H1 (cell line): Measurements from ENCODE around the gene PPARA. TPM values are rescaled to one million over a fixed set of nuclear protein-coding genes. Genes with fewer than 3 reads are reported as not detected.

Source experiments
- CTCF ChIA-PET: fragments of 300-600 bp; sonication (Branson Sonifier 250); formaldehyde crosslinking; loops from one replicate; lab custom pipeline; 2021; ENCODE audit not compliant: partially characterized antibody; lab: Charles Lee
- POLR2A ChIA-PET: fragments of 300-600 bp; sonication (Branson Sonifier 250); formaldehyde crosslinking; loops from one replicate; lab custom pipeline; 2021; ENCODE audit warnings: inconsistent platforms; ENCODE audit not compliant: partially characterized antibody; lab: Charles Lee
- DNase-seq, 2 experiments: peaks; one replicate each; pipeline versions ENCODE4 v3.0.0 to v3.0.0-alpha.2; 2010 to 2022; ENCODE audit warnings: low spot score in 2 of 2, low read depth in 1 of 2, mixed read lengths in 1 of 2
- FAIRE-seq: peaks from 2 replicates; lab custom pipeline; 2011; peaks lifted over from hg19 to GRCh38; lab: Jason Lieb, UNC
- H2AFZ ChIP-seq: 2 replicates; pipeline ENCODE4 v1.8.1; 2012; ENCODE audit warnings: low read length, inconsistent platforms
- H2AK5ac ChIP-seq: 2 replicates; pipeline ENCODE4 v1.6.1; 2013; ENCODE audit warnings: low read depth, low read length
- H2BK120ac ChIP-seq: replicated peaks from 2 replicates; pipeline ENCODE3; 2013; ENCODE audit warnings: low read depth, low read length, inconsistent platforms
- H2BK12ac ChIP-seq: 2 replicates; pipeline ENCODE4 v1.6.1; 2013; ENCODE audit warnings: low read depth, low read length
- H2BK15ac ChIP-seq: 2 replicates; pipeline ENCODE4 v1.6.1; 2013; ENCODE audit warnings: low read length
- H2BK20ac ChIP-seq: 2 replicates; pipeline ENCODE4 v1.6.1; 2013; ENCODE audit warnings: low read length
- H2BK5ac ChIP-seq: 2 replicates; pipeline ENCODE4 v1.6.1; 2013; ENCODE audit warnings: low read depth, low read length
- H3K14ac ChIP-seq: 2 replicates; pipeline ENCODE4 v1.6.1; 2013; ENCODE audit warnings: inconsistent platforms; ENCODE audit not compliant: insufficient read length
- H3K18ac ChIP-seq: 2 replicates; pipeline ENCODE4 v1.6.1; 2013; ENCODE audit warnings: low read length; ENCODE audit errors: extremely low read depth
- H3K23ac ChIP-seq: 2 replicates; pipeline ENCODE4 v1.6.1; 2013; ENCODE audit warnings: inconsistent platforms; ENCODE audit not compliant: insufficient read length
- H3K23me2 ChIP-seq: 2 replicates; pipeline ENCODE4 v1.6.1; 2013; ENCODE audit warnings: low read depth, low read length
- H3K27ac ChIP-seq: 2 replicates; pipeline ENCODE4 v1.6.1; 2011; ENCODE audit warnings: low read depth, low read length, inconsistent platforms
- H3K27me3 ChIP-seq, 4 experiments: replicated peaks in 1 of 4; 1 replicate in 1 of 4; 2 replicates in 3 of 4; pipeline versions ENCODE4 v1.6.1 to v1.8.1; 2011 to 2013; ENCODE audit warnings: low read length in 3 of 4, mild to moderate bottlenecking in 3 of 4, inconsistent platforms in 2 of 4, mixed read lengths in 2 of 4, moderate library complexity in 1 of 4; ENCODE audit not compliant: control insufficient read depth in 3 of 4, insufficient read depth in 3 of 4; ENCODE audit errors: extremely low read depth in 1 of 4
- H3K36me3 ChIP-seq, 4 experiments: 2 replicates each; pipeline versions ENCODE4 v1.6.1 to v1.8.1; 2011 to 2013; ENCODE audit warnings: mild to moderate bottlenecking in 4 of 4, low read length in 3 of 4, moderate library complexity in 2 of 4, control low read depth in 1 of 4, inconsistent platforms in 1 of 4; ENCODE audit not compliant: insufficient read depth in 4 of 4, control insufficient read depth in 2 of 4
- H3K4ac ChIP-seq: replicated peaks from 2 replicates; pipeline ENCODE3; 2013; ENCODE audit warnings: low read length, low read depth, mixed read lengths, inconsistent platforms; ENCODE audit not compliant: insufficient read length
- H3K4me1 ChIP-seq, 4 experiments: replicated peaks in 1 of 4; 1 replicate in 1 of 4; 2 replicates in 3 of 4; pipeline versions ENCODE4 v1.6.1 to v1.8.1; 2011 to 2013; ENCODE audit warnings: low read length in 3 of 4, inconsistent platforms in 2 of 4, mixed read lengths in 1 of 4; ENCODE audit not compliant: insufficient read depth in 4 of 4, control insufficient read depth in 3 of 4
- H3K4me2 ChIP-seq, 2 experiments: 2 replicates each; pipeline versions ENCODE4 v1.6.1 to v1.8.1; 2011 to 2013; ENCODE audit warnings: low read depth in 2 of 2, low read length in 2 of 2, control low read depth in 1 of 2, inconsistent platforms in 1 of 2, mild to moderate bottlenecking in 1 of 2; ENCODE audit not compliant: insufficient read depth in 1 of 2
- H3K4me3 ChIP-seq, 4 experiments: fragments of 200-600, 300-600 bp in 1 of 4; sonication (generic), shearing (Covaris generic), sonication (Bioruptor Twin) in 1 of 4; 2 replicates each; pipeline versions ENCODE4 v1.5.1 to v1.8.1; 2011 to 2016; ENCODE audit warnings: low read length in 4 of 4, low read depth in 3 of 4, control low read depth in 2 of 4, inconsistent platforms in 2 of 4, mild to moderate bottlenecking in 2 of 4, mixed read lengths in 1 of 4, moderate library complexity in 1 of 4; ENCODE audit not compliant: insufficient read depth in 2 of 4; ENCODE audit errors: extremely low read depth in 1 of 4
- H3K56ac ChIP-seq: replicated peaks from 2 replicates; pipeline ENCODE3; 2013; ENCODE audit warnings: low read depth, mild to moderate bottlenecking, mixed read lengths, low read length, inconsistent platforms; ENCODE audit not compliant: insufficient read length
- H3K79me1 ChIP-seq: 2 replicates; pipeline ENCODE4 v1.6.1; 2013; ENCODE audit warnings: low read depth, low read length, control low read depth
- H3K79me2 ChIP-seq, 2 experiments: 2 replicates each; pipeline versions ENCODE4 v1.6.1 to v1.8.1; 2012 to 2013; ENCODE audit warnings: low read length in 2 of 2, mild to moderate bottlenecking in 2 of 2, inconsistent platforms in 1 of 2; ENCODE audit not compliant: insufficient read depth in 2 of 2, control insufficient read depth in 1 of 2
- H3K9ac ChIP-seq, 4 experiments: replicated peaks in 1 of 4; 1 replicate in 1 of 4; 2 replicates in 3 of 4; pipeline versions ENCODE4 v1.6.1 to v1.8.1; 2011 to 2013; ENCODE audit warnings: low read depth in 3 of 4, low read length in 3 of 4, control low read depth in 2 of 4, mild to moderate bottlenecking in 2 of 4, moderate library complexity in 2 of 4, inconsistent platforms in 1 of 4; ENCODE audit errors: extremely low read depth in 1 of 4
- H3K9me3 ChIP-seq, 2 experiments: 2 replicates each; pipeline versions ENCODE4 v1.6.1 to v1.8.1; 2012 to 2013; ENCODE audit warnings: mild to moderate bottlenecking in 2 of 2, moderate library complexity in 2 of 2, control low read depth in 1 of 2, inconsistent platforms in 1 of 2, low read depth in 1 of 2, low read length in 1 of 2, mixed read lengths in 1 of 2; ENCODE audit not compliant: insufficient read depth in 2 of 2
- H4K20me1 ChIP-seq, 2 experiments: replicated peaks in 1 of 2; 2 replicates each; pipeline versions ENCODE3 to v1.8.1; 2011 to 2013; ENCODE audit warnings: inconsistent platforms in 2 of 2, low read length in 2 of 2, mild to moderate bottlenecking in 1 of 2; ENCODE audit not compliant: insufficient read depth in 2 of 2, control insufficient read depth in 1 of 2
- H4K5ac ChIP-seq: 2 replicates; pipeline ENCODE4 v1.6.1; 2013; ENCODE audit warnings: low read length, low read depth, mixed read lengths, inconsistent platforms; ENCODE audit not compliant: insufficient read length
- H4K8ac ChIP-seq: 2 replicates; pipeline ENCODE4 v1.8.0; 2013; ENCODE audit warnings: mild to moderate bottlenecking, moderate library complexity, low read length, inconsistent platforms; ENCODE audit not compliant: insufficient read depth; ENCODE audit errors: extremely low read depth
- H4K91ac ChIP-seq: replicated peaks from 2 replicates; pipeline ENCODE3; 2013; ENCODE audit warnings: low read length, mixed read lengths, inconsistent platforms; ENCODE audit not compliant: insufficient read length
- KDM1A ChIP-seq: fragments of 200-600, 300-600 bp; sonication (generic); IDR thresholded peaks from 2 replicates; pipeline ENCODE4 v1.7.1; 2016; ENCODE audit warnings: mild to moderate bottlenecking, low read length, borderline replicate concordance
- POU5F1 ChIP-seq: IDR thresholded peaks from 2 replicates; pipeline ENCODE4 v1.6.1; 2011; ENCODE audit warnings: low read depth, mild to moderate bottlenecking, low read length, moderate library complexity
- WGBS, 2 experiments: shearing (Covaris generic) in 1 of 2; methylation state at CpG; one replicate each; pipeline versions ENCODE4 v1.1.6 to v1.1.7; 2013 to 2015; ENCODE audit warnings: low lambda C conversion rate in 2 of 2, mixed read lengths in 2 of 2, inconsistent platforms in 1 of 2, low coverage in 1 of 2, missing lambda C conversion rate in 1 of 2; ENCODE audit not compliant: insufficient replicate concordance in 2 of 2, insufficient coverage in 1 of 2, insufficient read length in 1 of 2; ENCODE audit errors: extremely low coverage in 1 of 2, missing lambda C conversion rate in 1 of 2; 5-methylcytosine and 5-hydroxymethylcytosine counted together
- polyA plus RNA-seq, 7 experiments: library from polyadenylated mRNA; depleted of rRNA in 3 of 7; stranded (reverse) in 5 of 7; unstranded in 2 of 7; fragments of >200 nt in 5 of 7; fragments of 200-250 nt in 2 of 7; gene quantifications; 1 replicate in 5 of 7; 2 replicates in 1 of 7; 4 replicates in 1 of 7; pipeline versions ENCODE4 v1.2.1 to v1.2.3, GENCODE V29; 2011 to 2013; ENCODE audit warnings: missing spikeins in 2 of 7, mixed read lengths in 2 of 7
- total RNA-seq: library from RNA; stranded (reverse); fragmentation: NEBNext Ultra II Directional; extraction: Animal tissue kit (Norgen Biotek cat#: 25700); gene quantifications from 2 replicates; pipeline ENCODE4 v1.2.1, GENCODE V29; 2021
- TF ChIP-seq, protein P1 (sequence below): IDR thresholded peaks from 2 replicates; pipeline ENCODE4 v1.6.1; 2011; ENCODE audit warnings: low read depth, mild to moderate bottlenecking, low read length; ENCODE audit not compliant: insufficient read depth

The PPARA gene
- total and polyA plus RNA-seq, 2 of the 8 experiments (the other 6 are each of a cell fraction or from before 2014, with no cell fraction given): 3.1 to 8.2 TPM

DNA sequence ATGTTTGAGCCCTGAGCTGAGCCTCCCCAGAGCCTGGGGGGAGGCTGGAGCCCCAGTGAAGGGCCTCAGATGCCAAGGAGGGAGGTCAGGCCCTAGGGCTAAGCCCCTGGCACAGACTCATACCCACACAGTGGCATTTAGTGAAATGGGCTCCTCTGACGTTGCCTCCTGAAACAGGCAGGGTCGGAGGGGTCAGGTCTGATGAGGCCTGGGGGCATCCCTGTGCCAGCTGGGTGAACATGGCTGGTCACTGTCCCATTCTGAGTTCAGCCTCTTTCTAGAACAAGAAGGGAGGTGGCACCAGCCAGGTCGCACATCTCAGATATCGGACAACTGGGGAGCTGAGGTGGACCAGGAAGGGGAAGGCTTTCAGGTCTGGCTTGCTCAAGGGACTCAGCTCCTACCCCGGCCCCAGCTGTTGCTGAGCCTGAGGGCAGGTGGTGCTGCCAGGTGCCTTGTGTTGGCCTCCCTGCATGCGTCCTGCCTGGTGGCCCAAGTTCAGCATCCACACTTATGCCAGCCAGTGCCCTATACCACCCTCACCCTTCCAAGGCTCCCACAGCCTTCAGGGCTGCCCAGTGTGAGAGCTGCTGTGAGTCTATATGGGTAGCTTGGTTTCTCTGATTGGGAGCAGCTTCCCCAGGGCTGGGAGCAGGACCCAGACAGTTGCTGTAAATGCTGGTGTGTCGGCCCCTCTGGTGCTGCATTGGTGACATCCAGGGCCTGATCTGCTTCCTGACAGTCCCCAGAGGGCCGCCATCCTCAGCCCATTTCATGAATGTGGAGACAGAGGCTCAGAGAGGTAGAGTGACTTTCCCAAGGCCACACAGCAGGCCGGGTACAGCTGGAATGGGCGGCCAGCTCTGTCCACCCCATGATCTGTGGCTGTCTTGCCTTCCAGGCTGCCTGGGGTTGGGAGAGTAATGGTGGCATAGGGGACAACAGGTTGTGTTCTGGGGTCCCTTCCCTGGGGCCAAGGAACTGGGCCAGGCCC lies 32.8 kb upstream of the PPARA start:
- 81% methylated on average over 10 of the region's 10 CpGs; no CpG with 5 or more reads in 1 of the 2 experiments for WGBS, 2 experiments
- POLR2A ChIA-PET: interaction anchor here (1.2 to 1.5 kb wide), 3 partner anchors 113 to 123 kb away, joined by 3 to 4 read pairs (median 4); no protein-coding TSS in a partner anchor
- peak overlapping the region; percentile 43; the same call in 1 of the 2 replicates for H2AK5ac ChIP-seq

More for the DNA sequence above, 32.8 kb upstream of the PPARA start:
- Histone ChIP-seq H2BK5ac (no peak overlapping the region), H3K79me2 (no peaks in the 10 kb centered on the region), H3K23ac (no peak overlapping the region), H4K5ac (no peak overlapping the region), H3K23me2 (no peaks in the 10 kb centered on the region), H3K18ac (no peak overlapping the region), H4K20me1 (no peaks in the 10 kb centered on the region), H4K8ac (peak overlapping the region; percentile 16; the same call in 1 of the 2 replicates), H3K9me3 (no peaks in the 10 kb centered on the region), H3K27ac (no peak overlapping the region), H3K14ac (no peak overlapping the region), H3K36me3 (no peaks in the 10 kb centered on the region; a peak in 1 of 8 replicates), H2AFZ (no peak overlapping the region), H4K91ac (no peak overlapping the region), H2BK120ac (no peak overlapping the region), H3K27me3 (peaks cover 0 to under 1% (median 0%) of the 10 kb centered on the region in 4 experiments; a peak in 2 of 7 replicates), H3K4me3 (no peak overlapping the region), H3K9ac (no peak overlapping the region), H2BK12ac (no peak overlapping the region), H2BK20ac (no peak overlapping the region), H3K4me1 (peaks cover 0 to 3% (median under 1%) of the 10 kb centered on the region in 4 experiments; a peak in 3 of 7 replicates), H3K4ac (no peak overlapping the region), H3K79me1 (no peaks in the 10 kb centered on the region), H2BK15ac (no peak overlapping the region), H3K56ac (no peak overlapping the region), H3K4me2 (no peak overlapping the region)
- FAIRE-seq: no peak
- TF ChIP-seq, protein P1, sequence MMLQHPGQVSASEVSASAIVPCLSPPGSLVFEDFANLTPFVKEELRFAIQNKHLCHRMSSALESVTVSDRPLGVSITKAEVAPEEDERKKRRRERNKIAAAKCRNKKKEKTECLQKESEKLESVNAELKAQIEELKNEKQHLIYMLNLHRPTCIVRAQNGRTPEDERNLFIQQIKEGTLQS: no peak
- TF ChIP-seq POU5F1 (no peak), KDM1A (0 out of 2 replicates have a peak, but pooled peaks have one; percentile 14)
- CTCF ChIA-PET: interaction anchor here (0.6 to 10.9 kb wide), 38 partner anchors 11 to 540 kb away, joined by 3 to 147 read pairs (median 4); no protein-coding TSS in a partner anchor
- no peak for DNase-seq
